Ascending aorta (tissue), 2 donors: ENCODE measurements around the gene LRP1-AS. TPM values are rescaled to one million over a fixed set of nuclear protein-coding genes. Genes with fewer than 3 reads are reported as not detected.

Source experiments
- DNase-seq, 2 donors: peaks; one replicate each; pipeline ENCODE4 v3.0.0-alpha.2; 2019; ENCODE audit warnings: low spot score in 2 of 2
- H3K27ac ChIP-seq, 2 donors: fragments of 200-600 bp; sonication (generic); one replicate each; pipeline ENCODE4 v1.5.1; 2016 to 2017; ENCODE audit warnings: mild to moderate bottlenecking in 1 of 2
- H3K27me3 ChIP-seq: fragments of 200-600 bp; sonication (generic); one replicate; pipeline ENCODE4 v1.5.1; 2017
- H3K36me3 ChIP-seq, 2 donors: fragments of 200-600 bp; sonication (generic); one replicate each; pipeline ENCODE4 v1.5.1; 2016
- H3K4me1 ChIP-seq, 2 donors: fragments of 200-600 bp; sonication (generic); one replicate each; pipeline ENCODE4 v1.5.1; 2016 to 2017; ENCODE audit warnings: mild to moderate bottlenecking in 1 of 2
- H3K4me3 ChIP-seq, 2 donors: fragments of 200-600 bp; sonication (generic); one replicate each; pipeline ENCODE4 v1.5.1; 2016 to 2017; ENCODE audit warnings: mild to moderate bottlenecking in 1 of 2
- H3K9me3 ChIP-seq, 2 donors: fragments of 200-600 bp; sonication (generic); one replicate each; pipeline ENCODE4 v1.5.1; 2016
- CTCF ChIP-seq, 3 experiments: fragments of 200-600 bp in 2 of 3; fragments of 450-650 bp in 1 of 3; sonication (generic) in 2 of 3; IDR thresholded peaks; one replicate each; pipeline ENCODE4 v1.5.1; 2016 to 2019; ENCODE audit warnings: antibody characterized with exemption in 3 of 3, mild to moderate bottlenecking in 1 of 3, moderate library complexity in 1 of 3
- intact Hi-C: fragments of 100-400 bp; cut with DNase I; formaldehyde crosslinking; loops from one replicate; pipeline ENCODE4 v1.15.1; 2023
- total RNA-seq: library from RNA; depleted of rRNA; stranded (reverse); fragments of >200 nt; gene quantifications from one replicate; pipeline ENCODE4 v1.1.0, GENCODE V29; 2016

LRP1-AS gene
- total RNA-seq, 1 donor from 2014 or later, result not detected

- Histone ChIP-seq H3K36me3 (peaks cover 71 to 94% of the 10 kb centered on the region in 2 donors), H3K4me1 (no peaks in the 10 kb centered on the region), H3K27me3 (no peaks in the 10 kb centered on the region), H3K27ac (peak overlapping the region in 1 of 2 donors; percentile 34), H3K4me3 (no peak overlapping the region), H3K9me3 (no peaks in the 10 kb centered on the region)
- DNase-seq, result no peak
- TF ChIP-seq CTCF (IDR thresholded peaks at IDR 0.05), result no peak
- intact Hi-C loops, result no loop called here
Observed at GRCh38 chr12:57169046-57169795, 21.8 kb upstream of the LRP1-AS start.

GRCh38 chr12:57168058-57168457 is 20.6 kb upstream of the LRP1-AS start:
- Histone ChIP-seq H3K9me3 (no peaks in the 10 kb centered on the region), H3K36me3 (peaks cover 68 to 94% of the 10 kb centered on the region in 2 donors), H3K4me3 (no peak overlapping the region), H3K27me3 (no peaks in the 10 kb centered on the region), H3K4me1 (no peaks in the 10 kb centered on the region), H3K27ac (no peak overlapping the region)
- no peak for DNase-seq
- intact Hi-C loops, result no loop called here
- no peak for TF ChIP-seq CTCF (IDR thresholded peaks at IDR 0.05)

GRCh38 chr12:57166971-57167371 is 19.6 kb upstream of the LRP1-AS start:
- peak overlapping the region in 1 of 2 donors; percentile 33 for H3K27ac ChIP-seq
- peaks cover 73 to 96% of the 10 kb centered on the region in 2 donors for H3K36me3 ChIP-seq
- intact Hi-C loops, result no loop called here

GRCh38 chr12:57165741-57166140 is 18.3 kb upstream of the LRP1-AS start:
- DNase-seq, result no peak
- Histone ChIP-seq H3K36me3 (peaks cover 85 to 99% of the 10 kb centered on the region in 2 donors), H3K27ac (peak overlapping the region in 1 of 2 donors; percentile 41), H3K4me3 (no peak overlapping the region), H3K9me3 (no peaks in the 10 kb centered on the region), H3K4me1 (no peaks in the 10 kb centered on the region), H3K27me3 (no peaks in the 10 kb centered on the region)
- intact Hi-C loops, result no loop called here
- no peak for TF ChIP-seq CTCF (IDR thresholded peaks at IDR 0.05)

More at GRCh38 chr12:57166971-57167371, 19.6 kb upstream of the LRP1-AS start:
- Histone ChIP-seq H3K4me3 (no peak overlapping the region), H3K27me3 (no peaks in the 10 kb centered on the region), H3K4me1 (no peaks in the 10 kb centered on the region), H3K9me3 (no peaks in the 10 kb centered on the region)
- TF ChIP-seq CTCF (IDR thresholded peaks at IDR 0.05), result no peak
- no peak for DNase-seq

GRCh38 chr12:57164966-57165625 is 17.7 kb upstream of the LRP1-AS start:
- TF ChIP-seq CTCF (IDR thresholded peaks at IDR 0.05), result no peak
- intact Hi-C loops, result no loop called here
- Histone ChIP-seq H3K36me3 (peaks cover 85 to 99% of the 10 kb centered on the region in 2 donors), H3K4me3 (no peak overlapping the region), H3K27me3 (no peaks in the 10 kb centered on the region), H3K4me1 (no peaks in the 10 kb centered on the region), H3K9me3 (no peaks in the 10 kb centered on the region), H3K27ac (peak overlapping the region in 1 of 2 donors; percentile 38)
- DNase-seq, result no peak
